Measurements from ENCODE around the gene CSPG4.
"Not testable (repeated sequence)": the region's sequence is repeated elsewhere in the genome, so short reads cannot be mapped to it uniquely, and the experiment has no call there.

Gene CSPG4

DNA sequence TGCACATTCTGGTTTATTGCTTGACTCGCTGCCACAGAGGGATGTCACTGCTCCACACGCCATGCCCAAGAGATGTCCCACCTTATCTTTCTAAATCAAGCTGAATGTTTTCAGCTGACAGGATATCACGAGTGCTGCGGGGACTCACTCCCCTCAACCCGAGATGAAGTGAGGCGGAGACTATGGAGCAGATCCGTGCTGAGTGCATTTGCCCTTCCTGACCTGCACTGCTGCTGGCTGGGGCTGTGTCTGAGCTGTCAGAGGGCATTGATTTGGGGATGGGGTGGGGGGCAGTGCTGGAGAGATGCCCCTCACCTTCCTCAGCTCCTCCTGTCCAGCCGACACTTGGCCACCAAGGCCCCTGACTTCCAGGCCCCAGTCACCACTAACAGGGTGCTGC lies 40.5 kb upstream of the CSPG4 start:
- no peak for DNase-seq (ENCODE audit: low read depth)
- no peak overlapping the region for H3K4me3 ChIP-seq (ENCODE audit: low read depth, low read length)
- TF ChIP-seq, protein P1, sequence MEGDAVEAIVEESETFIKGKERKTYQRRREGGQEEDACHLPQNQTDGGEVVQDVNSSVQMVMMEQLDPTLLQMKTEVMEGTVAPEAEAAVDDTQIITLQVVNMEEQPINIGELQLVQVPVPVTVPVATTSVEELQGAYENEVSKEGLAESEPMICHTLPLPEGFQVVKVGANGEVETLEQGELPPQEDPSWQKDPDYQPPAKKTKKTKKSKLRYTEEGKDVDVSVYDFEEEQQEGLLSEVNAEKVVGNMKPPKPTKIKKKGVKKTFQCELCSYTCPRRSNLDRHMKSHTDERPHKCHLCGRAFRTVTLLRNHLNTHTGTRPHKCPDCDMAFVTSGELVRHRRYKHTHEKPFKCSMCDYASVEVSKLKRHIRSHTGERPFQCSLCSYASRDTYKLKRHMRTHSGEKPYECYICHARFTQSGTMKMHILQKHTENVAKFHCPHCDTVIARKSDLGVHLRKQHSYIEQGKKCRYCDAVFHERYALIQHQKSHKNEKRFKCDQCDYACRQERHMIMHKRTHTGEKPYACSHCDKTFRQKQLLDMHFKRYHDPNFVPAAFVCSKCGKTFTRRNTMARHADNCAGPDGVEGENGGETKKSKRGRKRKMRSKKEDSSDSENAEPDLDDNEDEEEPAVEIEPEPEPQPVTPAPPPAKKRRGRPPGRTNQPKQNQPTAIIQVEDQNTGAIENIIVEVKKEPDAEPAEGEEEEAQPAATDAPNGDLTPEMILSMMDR (IDR thresholded peaks at IDR 0.05; ENCODE audit: insufficient read depth, low read depth, low read length, missing control alignments), result no peak

DNA sequence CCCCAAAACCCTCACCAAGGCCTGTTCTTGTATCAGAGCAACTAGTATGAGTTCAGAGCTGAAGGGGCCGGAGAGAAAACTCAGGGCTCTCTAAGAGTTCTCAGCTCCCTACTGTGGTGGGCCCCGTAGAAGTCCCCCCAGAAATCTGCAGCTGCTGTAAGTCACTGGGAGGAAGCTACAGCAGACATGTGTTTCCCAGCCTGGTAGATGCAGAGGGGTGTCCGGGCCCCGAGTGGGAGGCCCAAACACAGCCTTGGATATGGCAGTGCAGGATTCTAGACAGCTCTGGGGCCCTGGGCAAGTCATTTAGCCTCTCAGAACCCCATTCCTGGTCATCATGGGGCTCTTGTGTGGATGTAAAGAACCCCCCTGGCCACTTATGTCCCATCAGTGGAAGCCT lies 39.2 kb upstream of the CSPG4 start:
- TF ChIP-seq, protein P1 (IDR thresholded peaks at IDR 0.05; ENCODE audit: insufficient read depth, low read depth, low read length, missing control alignments), result no peak
- DNase-seq (ENCODE audit: low read depth), result no peak

DNA sequence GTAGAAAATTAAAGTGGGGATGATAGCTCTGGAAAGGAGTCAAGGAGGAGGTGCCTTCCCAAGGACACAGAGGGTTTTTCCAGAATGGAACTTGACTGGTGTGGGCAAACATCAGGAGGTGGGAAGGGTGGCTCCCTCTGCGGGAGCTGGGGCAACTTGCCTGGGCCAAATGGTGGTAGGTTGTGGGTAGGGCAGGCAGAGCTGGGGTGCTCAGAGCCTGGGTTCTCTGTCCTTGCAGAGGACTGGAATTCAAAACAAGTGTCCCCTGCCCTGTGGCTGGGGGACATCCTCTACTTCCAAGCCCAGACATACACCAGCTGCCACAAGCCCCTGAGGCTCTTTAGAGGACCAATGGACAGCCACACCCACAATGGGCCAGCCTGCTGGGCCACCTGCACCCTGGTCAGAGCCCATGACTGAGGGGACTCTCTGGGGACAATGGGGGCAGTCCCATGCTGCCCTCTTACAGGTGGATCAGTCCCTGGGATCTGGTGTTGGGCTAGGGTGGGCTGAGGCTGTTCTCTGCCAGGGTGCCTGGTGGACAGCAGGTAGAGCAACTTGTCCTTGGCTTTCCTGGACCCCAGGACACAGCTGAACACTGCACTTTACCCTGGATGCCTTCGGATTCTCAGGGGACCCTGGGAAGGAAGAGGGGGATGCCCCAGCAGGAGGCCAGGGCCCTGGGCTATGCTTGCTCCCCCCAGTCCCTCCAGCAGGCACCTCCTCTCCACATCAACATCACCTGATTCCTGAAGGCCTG lies 38.6 kb upstream of the CSPG4 start:
- H3K4me3 ChIP-seq (ENCODE audit: low read depth, low read length), result no peak overlapping the region
- TF ChIP-seq, protein P1 (IDR thresholded peaks at IDR 0.05; ENCODE audit: insufficient read depth, low read depth, low read length, missing control alignments), result no peak
- DNase-seq (ENCODE audit: low read depth), result no peak

More for the DNA sequence above, 39.2 kb upstream of the CSPG4 start:
- H3K4me3 ChIP-seq (ENCODE audit: low read depth, low read length), result no peak overlapping the region

DNA sequence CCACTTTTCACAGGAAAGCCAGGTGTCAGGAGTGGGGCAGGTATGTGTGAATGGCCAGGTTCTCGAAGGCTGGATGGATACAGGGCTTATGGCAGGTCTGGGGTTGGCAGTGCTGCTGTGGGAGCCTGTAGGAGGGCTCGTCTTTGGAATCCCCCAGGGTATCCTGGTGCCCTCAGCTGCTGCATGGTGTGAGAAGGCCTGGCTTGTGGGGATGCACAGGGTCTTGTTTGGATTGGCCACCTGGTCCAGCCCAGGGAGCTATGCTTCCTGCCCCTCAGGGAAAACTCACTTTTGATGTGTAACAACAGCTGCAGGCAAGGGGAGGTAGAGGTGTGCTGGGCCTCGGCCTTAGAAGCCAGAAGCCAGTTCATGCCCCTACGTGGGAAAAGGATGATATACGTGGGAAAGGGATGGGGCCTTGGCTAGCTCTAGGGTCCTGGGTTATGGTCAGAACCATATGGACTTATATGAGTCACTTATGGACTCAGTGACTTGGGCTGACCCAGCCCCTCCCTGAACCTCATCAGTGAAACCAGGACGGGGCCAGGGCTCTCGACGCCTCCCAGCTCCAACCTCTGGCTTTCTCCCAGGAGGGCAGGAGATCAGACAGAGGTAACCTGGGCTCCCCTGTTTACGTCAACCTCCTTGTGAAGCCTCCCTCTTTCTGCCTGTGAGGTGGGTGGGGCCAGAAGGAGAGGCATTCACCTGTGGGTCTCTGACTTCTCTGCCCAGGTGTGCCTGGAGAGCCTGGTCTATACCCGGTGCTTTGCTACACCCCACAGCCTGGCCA lies 37.8 kb upstream of the CSPG4 start:
- no peak overlapping the region for H3K4me3 ChIP-seq (ENCODE audit: low read depth, low read length)

DNA sequence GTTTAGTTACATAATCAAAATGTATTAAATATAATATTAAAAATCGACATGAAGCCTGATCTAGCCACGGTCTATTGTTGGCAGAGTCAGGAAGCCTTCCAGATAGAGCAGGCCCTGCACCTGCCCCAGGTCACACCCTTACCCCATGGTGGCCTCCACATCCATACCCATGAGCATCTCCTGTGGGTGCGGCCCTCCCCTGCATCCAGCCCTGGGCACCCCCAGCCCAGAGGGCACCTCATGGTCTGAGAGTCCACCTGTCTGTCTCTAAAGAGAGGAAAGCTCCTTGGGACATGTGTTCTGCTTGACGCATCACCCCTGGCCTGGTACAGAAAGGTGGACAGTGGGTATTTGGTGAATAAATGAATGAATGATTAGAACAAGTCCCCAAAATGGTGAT lies 37.2 kb upstream of the CSPG4 start:
- no peak for DNase-seq (ENCODE audit: low read depth)
- H3K4me3 ChIP-seq (ENCODE audit: low read depth, low read length), result no peak overlapping the region
- TF ChIP-seq, protein P1 (IDR thresholded peaks at IDR 0.05; ENCODE audit: insufficient read depth, low read depth, low read length, missing control alignments), result no peak

More for the DNA sequence above, 37.8 kb upstream of the CSPG4 start:
- no peak for DNase-seq (ENCODE audit: low read depth)
- TF ChIP-seq, protein P1 (IDR thresholded peaks at IDR 0.05; ENCODE audit: insufficient read depth, low read depth, low read length, missing control alignments), result no peak

DNA sequence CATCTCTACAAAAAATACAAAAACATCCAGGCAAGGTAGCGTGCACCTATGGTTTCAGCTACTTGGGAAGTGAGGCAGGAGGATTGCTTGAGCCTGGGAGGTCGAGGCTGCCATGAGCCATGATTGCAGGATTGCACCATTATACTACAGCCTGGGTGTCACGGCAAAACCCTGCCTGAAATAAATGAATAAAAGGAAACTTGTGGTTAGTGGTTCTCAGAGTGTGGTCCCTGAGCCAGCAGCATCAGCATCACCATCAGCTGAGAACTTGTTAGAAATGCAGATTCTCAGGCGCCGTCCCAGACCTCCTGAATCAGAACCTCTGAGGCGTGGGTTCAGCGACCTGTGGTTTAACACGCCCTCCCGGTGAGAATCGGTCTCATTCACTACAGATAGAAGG lies 36.2 kb upstream of the CSPG4 start:
- DNase-seq (ENCODE audit: low read depth), result peak; percentile 19

DNA sequence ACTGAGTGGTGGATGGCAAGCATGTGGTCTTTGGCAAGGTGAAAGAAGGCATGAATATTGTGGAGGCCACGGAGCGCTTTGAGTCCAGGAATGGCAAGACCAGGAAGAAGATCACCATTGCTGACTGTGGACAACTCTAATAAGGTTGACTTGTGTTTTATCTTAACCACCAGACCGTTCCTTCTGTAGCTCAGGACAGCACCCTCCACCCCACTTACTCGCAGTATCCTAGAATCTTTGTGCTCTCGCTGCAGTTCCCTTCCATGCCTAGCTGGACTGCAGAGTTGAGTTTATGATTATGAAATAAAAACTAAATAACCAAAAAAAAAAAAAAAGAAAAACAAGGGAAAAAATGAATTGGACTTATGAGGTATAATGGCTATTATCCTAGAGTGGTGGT lies 34.5 kb upstream of the CSPG4 start:
- DNase-seq (ENCODE audit: low read depth); H3K4me3 ChIP-seq (ENCODE audit: low read depth, low read length): not testable (repeated sequence)

More for the DNA sequence above, 36.2 kb upstream of the CSPG4 start:
- H3K4me3 ChIP-seq (ENCODE audit: low read depth, low read length), result not testable (repeated sequence)
